Osteoblast (primary cell): ENCODE data around the gene USP49. TPM values are rescaled to one million over a fixed set of nuclear protein-coding genes. Genes with fewer than 3 reads are reported as not detected.

Source experiments
- DNase-seq: peaks from one replicate; pipeline ENCODE4 v3.0.0; 2011; ENCODE audit warnings: low spot score, mixed read lengths; ENCODE audit not compliant: insufficient read length; ENCODE audit errors: missing footprints
- H2AFZ ChIP-seq: 2 replicates; pipeline ENCODE4 v1.6.0; 2011; ENCODE audit warnings: mild to moderate bottlenecking, low read length
- H3K27ac ChIP-seq: 2 replicates; pipeline ENCODE4 v1.5.1; 2011; ENCODE audit warnings: mild to moderate bottlenecking, low read depth, low read length, moderate library complexity
- H3K27me3 ChIP-seq: 2 replicates; pipeline ENCODE4 v1.6.0; 2012; ENCODE audit warnings: mild to moderate bottlenecking, control low read depth, inconsistent platforms, low read length, moderate library complexity; ENCODE audit not compliant: insufficient read depth
- H3K36me3 ChIP-seq: 2 replicates; pipeline ENCODE4 v1.5.1; 2011; ENCODE audit warnings: mild to moderate bottlenecking, low read length, control low read depth, moderate library complexity; ENCODE audit not compliant: insufficient read depth
- H3K4me1 ChIP-seq: 2 replicates; pipeline ENCODE4 v1.5.1; 2011; ENCODE audit warnings: mild to moderate bottlenecking, low read length, control low read depth, moderate library complexity; ENCODE audit not compliant: insufficient read depth
- H3K4me2 ChIP-seq: 2 replicates; pipeline ENCODE4 v1.6.0; 2011; ENCODE audit warnings: mild to moderate bottlenecking, low read length; ENCODE audit not compliant: insufficient read depth
- H3K4me3 ChIP-seq: fragments of 200-600 bp; sonication (generic); 3 replicates; pipeline ENCODE4 v1.5.1; 2012; ENCODE audit warnings: mild to moderate bottlenecking, low read length, inconsistent platforms; ENCODE audit not compliant: insufficient read depth
- H3K79me2 ChIP-seq: 2 replicates; pipeline ENCODE4 v1.6.0; 2012; ENCODE audit warnings: mild to moderate bottlenecking, low read length, control low read depth, inconsistent platforms; ENCODE audit not compliant: insufficient read depth
- H3K9me3 ChIP-seq: 2 replicates; pipeline ENCODE4 v1.5.1; 2011; ENCODE audit warnings: low read depth, low read length, control low read depth
- H4K20me1 ChIP-seq: 2 replicates; pipeline ENCODE4 v1.6.0; 2012; ENCODE audit warnings: mild to moderate bottlenecking, low read length, control low read depth; ENCODE audit not compliant: insufficient read depth
- CTCF ChIP-seq: IDR thresholded peaks from 2 replicates; pipeline ENCODE4 v1.5.1; 2011; ENCODE audit warnings: mild to moderate bottlenecking, low read depth, low read length, moderate library complexity; ENCODE audit errors: extremely low read depth
- total RNA-seq: library from RNA; depleted of rRNA; stranded (reverse); fragments of >200 nt; gene quantifications from 2 replicates; pipeline ENCODE4 v1.2.3, GENCODE V29; 2012

USP49 gene
- total RNA-seq, 1 donor = 3.6 TPM

GRCh38 chr6:41887331-41887751, 7.8 kb downstream of the USP49 start:
- H3K9me3 ChIP-seq = no peaks in the 10 kb centered on the region
- no peaks in the 10 kb centered on the region for H3K27me3 ChIP-seq
- H3K36me3 ChIP-seq = no peaks in the 10 kb centered on the region
- no peak overlapping the region for H3K4me3 ChIP-seq
- H3K27ac ChIP-seq = no peak overlapping the region
- no peak for TF ChIP-seq CTCF
- peaks cover 2% of the 10 kb centered on the region for H3K79me2 ChIP-seq
- DNase-seq = no peak
- H4K20me1 ChIP-seq = no peaks in the 10 kb centered on the region
- peak overlapping the region; percentile 34 for H2AFZ ChIP-seq
- H3K4me2 ChIP-seq = peak overlapping the region; percentile 15
- no peaks in the 10 kb centered on the region for H3K4me1 ChIP-seq

- DNase-seq = no peak
- Histone ChIP-seq H3K36me3 (no peaks in the 10 kb centered on the region), H2AFZ (no peak overlapping the region), H3K4me1 (no peaks in the 10 kb centered on the region), H3K4me2 (no peak overlapping the region), H3K27me3 (no peaks in the 10 kb centered on the region), H4K20me1 (no peaks in the 10 kb centered on the region), H3K27ac (no peak overlapping the region), H3K79me2 (no peaks in the 10 kb centered on the region), H3K4me3 (no peak overlapping the region), H3K9me3 (no peaks in the 10 kb centered on the region)
- TF ChIP-seq CTCF = no peak
These were observed 9.2 kb downstream of the USP49 start for GRCh38 chr6:41885930-41886329.

- H3K4me3 ChIP-seq = no peak overlapping the region
- no peaks in the 10 kb centered on the region for H3K36me3 ChIP-seq
- no peaks in the 10 kb centered on the region for H3K9me3 ChIP-seq
- DNase-seq = no peak
- no peak overlapping the region for H3K27ac ChIP-seq
- H3K4me1 ChIP-seq = no peaks in the 10 kb centered on the region
- H3K27me3 ChIP-seq = no peaks in the 10 kb centered on the region
- H3K4me2 ChIP-seq = no peak overlapping the region
- H2AFZ ChIP-seq = no peak overlapping the region
- H3K79me2 ChIP-seq = no peaks in the 10 kb centered on the region
- TF ChIP-seq CTCF = no peak
- no peaks in the 10 kb centered on the region for H4K20me1 ChIP-seq
These were observed 10.2 kb downstream of the USP49 start for GRCh38 chr6:41884957-41885356.

GRCh38 chr6:41881506-41881905, 13.7 kb downstream of the USP49 start:
- H3K27me3 ChIP-seq = no peaks in the 10 kb centered on the region
- H2AFZ ChIP-seq = no peak overlapping the region
- H3K4me2 ChIP-seq = no peak overlapping the region
- H3K36me3 ChIP-seq = no peaks in the 10 kb centered on the region
- no peak for TF ChIP-seq CTCF
- no peak for DNase-seq
- H3K4me3 ChIP-seq = no peak overlapping the region
- peaks cover 13% of the 10 kb centered on the region for H3K4me1 ChIP-seq
- no peak overlapping the region for H3K27ac ChIP-seq
- H4K20me1 ChIP-seq = no peaks in the 10 kb centered on the region
- no peaks in the 10 kb centered on the region for H3K9me3 ChIP-seq
- H3K79me2 ChIP-seq = no peaks in the 10 kb centered on the region
